Thyroid gland (tissue), 4 donors: ENCODE measurements around the gene KLK1.

ENCODE experiments used
- POLR2A ChIP-seq, 2 donors: fragments of 450-650 bp; IDR thresholded peaks; one replicate each; pipeline ENCODE4 v1.6.1; 2017; ENCODE audit warnings: antibody characterized with exemption in 2 of 2, mild to moderate bottlenecking in 2 of 2, moderate library complexity in 1 of 2
- TF ChIP-seq, protein P1 (sequence below), 6 experiments: fragments of 200-600 bp in 3 of 6; fragments of 450-650 bp in 3 of 6; sonication (generic) in 3 of 6; IDR thresholded peaks; one replicate each; pipeline ENCODE4 v1.5.1; 2016 to 2019; ENCODE audit warnings: antibody characterized with exemption in 6 of 6, mild to moderate bottlenecking in 2 of 6, inconsistent platforms in 1 of 6, moderate library complexity in 1 of 6

DNA sequence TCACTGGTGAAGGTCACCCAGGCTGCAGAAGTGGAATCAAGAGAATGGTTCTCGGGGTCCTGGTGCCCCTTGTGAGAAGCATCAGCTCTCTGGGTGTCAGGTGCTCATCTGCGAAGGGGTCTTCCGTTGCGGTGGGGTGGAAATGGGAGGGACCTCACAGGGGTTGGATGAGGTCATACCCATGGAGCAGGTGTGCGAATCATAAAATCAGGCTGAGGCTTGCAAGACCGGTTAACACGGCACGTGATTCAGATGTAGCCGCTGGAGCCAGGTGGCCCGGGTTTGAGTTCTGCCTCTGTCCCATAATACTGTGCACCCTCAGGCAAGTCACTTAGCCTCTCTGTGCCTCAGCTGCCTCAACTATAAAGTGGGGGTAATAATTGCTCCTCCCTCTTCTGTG lies 13.7 kb upstream of the KLK1 start:
- TF ChIP-seq, protein P1, sequence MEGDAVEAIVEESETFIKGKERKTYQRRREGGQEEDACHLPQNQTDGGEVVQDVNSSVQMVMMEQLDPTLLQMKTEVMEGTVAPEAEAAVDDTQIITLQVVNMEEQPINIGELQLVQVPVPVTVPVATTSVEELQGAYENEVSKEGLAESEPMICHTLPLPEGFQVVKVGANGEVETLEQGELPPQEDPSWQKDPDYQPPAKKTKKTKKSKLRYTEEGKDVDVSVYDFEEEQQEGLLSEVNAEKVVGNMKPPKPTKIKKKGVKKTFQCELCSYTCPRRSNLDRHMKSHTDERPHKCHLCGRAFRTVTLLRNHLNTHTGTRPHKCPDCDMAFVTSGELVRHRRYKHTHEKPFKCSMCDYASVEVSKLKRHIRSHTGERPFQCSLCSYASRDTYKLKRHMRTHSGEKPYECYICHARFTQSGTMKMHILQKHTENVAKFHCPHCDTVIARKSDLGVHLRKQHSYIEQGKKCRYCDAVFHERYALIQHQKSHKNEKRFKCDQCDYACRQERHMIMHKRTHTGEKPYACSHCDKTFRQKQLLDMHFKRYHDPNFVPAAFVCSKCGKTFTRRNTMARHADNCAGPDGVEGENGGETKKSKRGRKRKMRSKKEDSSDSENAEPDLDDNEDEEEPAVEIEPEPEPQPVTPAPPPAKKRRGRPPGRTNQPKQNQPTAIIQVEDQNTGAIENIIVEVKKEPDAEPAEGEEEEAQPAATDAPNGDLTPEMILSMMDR (IDR thresholded peaks at IDR 0.05) = no peak
- no peak for TF ChIP-seq POLR2A (IDR thresholded peaks at IDR 0.05)
